Measurements from ENCODE around the gene ARV1.

DNA sequence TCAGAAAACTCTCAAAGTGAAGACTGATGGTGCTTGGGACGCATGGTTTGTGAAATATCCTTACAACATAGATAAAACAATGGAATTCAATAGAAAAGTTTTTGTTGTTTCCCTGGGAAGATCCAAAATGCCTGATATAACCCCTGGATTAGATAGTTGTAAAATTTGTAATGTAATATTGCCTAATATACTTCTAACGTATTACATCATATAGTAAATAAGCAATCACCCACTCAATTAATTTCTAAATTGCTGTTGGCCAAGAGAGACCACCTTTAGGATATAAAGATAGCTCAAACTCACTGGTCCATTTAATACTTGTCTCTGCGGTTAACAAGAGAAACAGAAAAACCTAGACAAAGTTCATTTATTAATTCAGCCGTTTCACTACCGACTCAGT is 42.4 kb upstream of the ARV1 start:
- TF ChIP-seq, protein P1, sequence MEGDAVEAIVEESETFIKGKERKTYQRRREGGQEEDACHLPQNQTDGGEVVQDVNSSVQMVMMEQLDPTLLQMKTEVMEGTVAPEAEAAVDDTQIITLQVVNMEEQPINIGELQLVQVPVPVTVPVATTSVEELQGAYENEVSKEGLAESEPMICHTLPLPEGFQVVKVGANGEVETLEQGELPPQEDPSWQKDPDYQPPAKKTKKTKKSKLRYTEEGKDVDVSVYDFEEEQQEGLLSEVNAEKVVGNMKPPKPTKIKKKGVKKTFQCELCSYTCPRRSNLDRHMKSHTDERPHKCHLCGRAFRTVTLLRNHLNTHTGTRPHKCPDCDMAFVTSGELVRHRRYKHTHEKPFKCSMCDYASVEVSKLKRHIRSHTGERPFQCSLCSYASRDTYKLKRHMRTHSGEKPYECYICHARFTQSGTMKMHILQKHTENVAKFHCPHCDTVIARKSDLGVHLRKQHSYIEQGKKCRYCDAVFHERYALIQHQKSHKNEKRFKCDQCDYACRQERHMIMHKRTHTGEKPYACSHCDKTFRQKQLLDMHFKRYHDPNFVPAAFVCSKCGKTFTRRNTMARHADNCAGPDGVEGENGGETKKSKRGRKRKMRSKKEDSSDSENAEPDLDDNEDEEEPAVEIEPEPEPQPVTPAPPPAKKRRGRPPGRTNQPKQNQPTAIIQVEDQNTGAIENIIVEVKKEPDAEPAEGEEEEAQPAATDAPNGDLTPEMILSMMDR (conservative IDR thresholded peaks at IDR 0.05 in 1 of 2, IDR thresholded peaks at IDR 0.05 in 1 of 2; ENCODE audit: extremely low read depth in 1 of 2, insufficient read depth in 1 of 2, low read depth in 1 of 2, low read length in 2 of 2): no peak
- no peak for TF ChIP-seq EZH2 (IDR thresholded peaks at IDR 0.05; ENCODE audit: borderline replicate concordance, low read length)
